Measurements from ENCODE around the gene HMCN2. TPM values are rescaled to one million over a fixed set of nuclear protein-coding genes. Genes with fewer than 3 reads are reported as not detected.

HMCN2 gene
- polyA plus RNA-seq, 1 of the 3 experiments (the other 2 are of a cell fraction): 0.15 TPM

GRCh38 chr9:130311003-130311402 is 45.4 kb downstream of the HMCN2 start:
- POLR2A ChIA-PET: no interaction called here
- no peaks in the 10 kb centered on the region for H4K20me1 ChIP-seq (ENCODE audit: insufficient read depth)
- DNase-seq: no peak
- H2AFZ ChIP-seq (ENCODE audit: low read depth): no peak overlapping the region
- WGBS (ENCODE audit: low lambda C conversion rate): 80% methylated on average over 6 of the region's 10 CpGs
- TF ChIP-seq MXI1 (IDR thresholded peaks at IDR 0.05; ENCODE audit: low read depth, low read length) (no peak), JUND (IDR thresholded peaks at IDR 0.05) (no peak), CTCF (IDR thresholded peaks at IDR 0.05) (no peak), RFX5 (IDR thresholded peaks at IDR 0.05; ENCODE audit: low read length) (no peak), NRF1 (IDR thresholded peaks at IDR 0.05; ENCODE audit: low read depth, low read length) (no peak), SIN3A (IDR thresholded peaks at IDR 0.05; ENCODE audit: borderline replicate concordance, low read depth, low read length) (no peak), EP300 (IDR thresholded peaks at IDR 0.05; ENCODE audit: borderline replicate concordance in 1 of 2, low read depth in 1 of 2, low read length in 1 of 2) (no peak), EZH2phosphoT487 (IDR thresholded peaks at IDR 0.05; ENCODE audit: borderline replicate concordance, low read depth) (no peak), ELF1 (IDR thresholded peaks at IDR 0.05) (no peak), PBX3 (IDR thresholded peaks at IDR 0.05) (no peak), REST (IDR thresholded peaks at IDR 0.05; ENCODE audit: low read depth, low read length) (no peak), RCOR1 (IDR thresholded peaks at IDR 0.05; ENCODE audit: low read length) (no peak), FOXM1 (IDR thresholded peaks at IDR 0.05; ENCODE audit: low read depth) (no peak), GABPA (IDR thresholded peaks at IDR 0.05; ENCODE audit: low read depth) (no peak), GATA2 (CRISPR knock-in tag; IDR thresholded peaks at IDR 0.05) (no peak), TAF1 (IDR thresholded peaks at IDR 0.05; ENCODE audit: borderline replicate concordance, low read depth, low read length) (no peak), NFIC (IDR thresholded peaks at IDR 0.05; ENCODE audit: borderline replicate concordance) (no peak), IRF3 (IDR thresholded peaks at IDR 0.05; ENCODE audit: low read depth, low read length) (no peak), MEF2A (IDR thresholded peaks at IDR 0.05; ENCODE audit: borderline replicate concordance, low read depth) (no peak), USF2 (IDR thresholded peaks at IDR 0.05; ENCODE audit: borderline replicate concordance, low read depth, low read length) (no peak)
- H3K27ac ChIP-seq (ENCODE audit: low read depth in 2 of 2, low read length in 1 of 2): no peak overlapping the region
- no peak overlapping the region for H3K4me3 ChIP-seq (ENCODE audit: low read depth in 2 of 2, low read length in 1 of 2)
- no peak overlapping the region for H3K9ac ChIP-seq
- H3K9me2 ChIP-seq: no peaks in the 10 kb centered on the region
- peaks cover 0 to 34% of the 10 kb centered on the region in 2 experiments; a peak in 1 of 4 replicates for H3K4me1 ChIP-seq (ENCODE audit: control insufficient read depth in 1 of 2, insufficient read depth in 2 of 2, low read depth in 1 of 2, low read length in 1 of 2)
- CTCF ChIA-PET: interaction anchor here (1.5 kb wide), 1 partner anchor 15 kb away, joined by 5 read pairs; no protein-coding TSS in a partner anchor
- H3F3A ChIP-seq (replicated peaks; ENCODE audit: insufficient read depth): no peaks in the 10 kb centered on the region
- no peaks in the 10 kb centered on the region for H3K79me2 ChIP-seq (ENCODE audit: insufficient read depth)
- no peaks in the 10 kb centered on the region for H3K27me3 ChIP-seq (ENCODE audit: insufficient read depth)
- H3K4me2 ChIP-seq: no peak overlapping the region
- no peaks in the 10 kb centered on the region for H3K9me3 ChIP-seq
- no peaks in the 10 kb centered on the region for H3K36me3 ChIP-seq (replicated peaks in 1 of 2; ENCODE audit: control insufficient read depth in 1 of 2, insufficient read depth in 2 of 2, low read length in 1 of 2)
